Stimulated activated CD8-positive, alpha-beta memory T cell treated with anti-CD3 and anti-CD28 coated beads, Interleukin-4, amount 100 ng/mL, for 1 hour (primary cell): ENCODE results near the gene ARNT2.
A peak's percentile ranks its signal among the peaks of the same experiment; 100 is the strongest.

Source experiments
- DNase-seq, 2 donors: peaks; one replicate each; pipeline ENCODE4 v3.0.0-alpha.2; 2020; ENCODE audit warnings: low read depth in 2 of 2, low spot score in 1 of 2

ARNT2 gene

GRCh38 chr15:80441041-80441440 is 36.9 kb downstream of the ARNT2 start:
- DNase-seq, result no peak

DNA sequence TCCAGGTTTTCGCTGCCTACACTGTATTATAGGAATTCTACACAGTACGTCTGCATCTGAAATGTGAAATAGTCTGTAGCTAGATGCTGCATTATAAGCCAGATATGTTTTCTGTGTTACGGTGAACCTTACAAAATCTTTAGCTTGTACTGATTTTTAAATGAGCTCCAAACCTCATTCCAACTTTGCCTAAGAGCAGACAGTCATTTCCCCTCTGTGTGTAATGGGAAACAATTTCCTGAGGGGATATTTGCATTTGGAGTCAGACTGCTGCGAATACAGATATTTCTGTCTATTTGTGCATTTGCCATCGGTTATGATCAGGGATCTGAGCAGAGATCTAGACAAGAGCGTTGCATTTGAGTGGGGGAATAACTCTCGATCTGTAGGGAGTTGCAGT is 37.5 kb downstream of the ARNT2 start:
- no peak for DNase-seq

GRCh38 chr15:80442728-80443403 is 38.7 kb downstream of the ARNT2 start:
- DNase-seq, result no peak

- DNase-seq, result no peak
These were observed 40.6 kb downstream of the ARNT2 start for GRCh38 chr15:80444680-80445251.

DNA sequence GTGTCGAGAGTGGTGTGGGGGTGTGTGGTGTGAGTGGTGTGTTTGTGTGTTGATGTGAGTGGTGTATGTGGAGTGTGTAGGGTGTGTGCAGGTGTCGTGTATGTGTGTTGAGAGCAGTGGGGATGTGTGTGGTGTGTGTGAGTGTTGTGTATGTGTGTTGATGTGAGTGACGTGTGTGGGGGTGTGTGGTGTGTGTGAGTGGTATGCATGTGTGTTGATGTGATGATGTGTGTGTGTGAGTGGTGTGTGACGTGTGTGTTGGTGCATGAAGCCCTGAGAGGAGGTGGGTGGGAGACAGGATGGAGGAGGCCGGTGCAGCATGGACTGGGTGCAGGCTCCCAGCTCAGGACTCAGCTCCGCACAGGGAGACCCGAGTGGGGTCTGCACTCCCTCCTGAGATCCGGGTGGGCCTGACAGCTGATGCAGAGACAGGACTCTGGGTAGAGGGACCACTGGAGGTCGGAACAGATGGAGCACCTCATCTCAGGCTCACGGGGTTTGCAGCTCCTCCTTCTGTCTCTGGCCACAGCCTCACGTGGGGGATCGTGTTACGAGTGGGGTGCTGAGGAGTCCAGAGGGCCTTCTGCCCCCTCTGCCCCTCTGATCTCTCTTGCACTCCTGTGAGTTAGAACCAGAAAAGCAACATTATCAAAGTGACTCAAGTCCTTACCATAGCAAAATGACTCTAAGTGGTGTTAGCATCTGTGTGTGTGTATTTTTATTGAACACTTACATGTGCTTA is 41.3 kb downstream of the ARNT2 start:
- DNase-seq, result no peak

DNA sequence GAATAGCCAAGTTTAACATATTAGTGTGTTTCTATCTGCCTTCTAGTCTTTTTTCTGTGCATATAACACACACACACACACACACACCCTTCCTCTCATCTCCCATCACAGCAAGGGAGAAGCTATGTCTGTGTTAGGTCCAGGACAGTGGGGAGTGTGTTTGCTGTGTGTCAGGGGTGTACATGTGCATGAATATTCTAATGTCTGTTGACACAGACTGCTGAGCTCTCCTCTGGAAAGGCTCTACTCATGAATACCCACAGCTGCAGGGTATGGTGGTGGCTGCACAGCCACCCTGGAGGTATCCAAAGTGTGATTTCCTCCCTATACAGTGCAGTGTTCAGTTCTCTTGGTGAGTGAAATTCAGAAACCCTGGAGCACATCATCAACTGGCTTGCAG is 42.9 kb downstream of the ARNT2 start:
- DNase-seq, result no peak

DNA sequence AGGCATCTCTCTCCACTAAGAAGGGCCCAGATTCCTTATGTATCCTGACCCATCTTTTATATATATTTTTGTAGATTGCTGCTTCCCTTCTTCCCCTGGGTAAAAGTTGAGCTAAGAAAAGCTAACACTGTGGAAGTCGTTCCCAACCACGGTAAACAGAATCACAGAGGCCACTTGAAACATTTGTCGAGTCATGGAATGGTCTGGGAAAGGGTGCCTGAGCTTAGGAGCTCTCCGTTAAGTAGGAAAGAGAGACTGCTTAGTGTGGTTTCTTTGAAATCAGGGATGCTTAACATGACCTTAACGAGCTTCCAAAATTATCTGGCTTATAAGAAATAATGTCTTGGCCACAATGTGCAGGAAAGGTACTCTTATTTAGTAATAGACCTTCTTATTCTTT is 45.6 kb downstream of the ARNT2 start:
- DNase-seq, result no peak

DNA sequence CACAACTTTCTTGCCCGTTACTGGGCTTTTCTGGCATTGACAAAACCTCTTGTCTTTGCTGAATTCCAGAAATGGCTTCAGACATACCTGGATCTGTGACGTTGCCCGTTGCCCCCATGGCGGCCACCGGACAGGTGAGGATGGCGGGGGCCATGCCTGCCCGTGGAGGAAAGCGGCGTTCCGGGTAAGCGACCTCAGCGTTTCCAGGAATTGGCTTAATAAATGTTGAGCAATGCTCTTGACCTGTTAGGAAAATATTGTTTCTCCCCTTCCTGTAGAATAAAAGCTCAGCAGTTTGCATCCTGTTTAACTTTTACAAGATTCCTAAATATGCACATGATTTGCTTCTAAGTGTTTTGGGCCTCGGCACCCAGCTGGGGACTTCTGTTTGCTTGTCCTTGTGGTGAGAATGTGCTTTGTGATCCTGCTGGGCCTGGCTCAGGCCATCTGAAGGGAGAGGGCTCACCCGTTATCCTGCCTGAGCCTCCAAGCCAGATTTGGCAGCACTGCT is 46.7 kb downstream of the ARNT2 start:
- no peak for DNase-seq

DNA sequence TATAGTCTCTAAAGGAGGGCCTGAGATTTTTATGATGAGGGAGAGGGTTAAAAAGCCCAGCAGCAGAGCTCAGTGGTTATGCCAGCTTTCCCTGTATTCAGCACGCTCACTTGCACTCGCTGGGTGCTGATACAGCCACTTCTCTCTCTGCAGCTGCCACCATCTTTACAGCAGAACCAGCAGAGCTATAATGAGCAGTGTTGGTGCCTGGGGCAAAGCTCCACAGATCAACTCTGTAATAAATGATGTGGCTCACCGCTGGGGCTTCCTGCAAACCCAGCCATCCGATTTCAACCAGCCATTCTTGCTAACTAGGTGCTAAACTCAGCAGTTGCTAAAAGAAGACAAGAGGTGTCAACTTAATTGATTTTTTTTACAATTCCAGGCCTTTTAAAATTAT is 48.0 kb downstream of the ARNT2 start:
- no peak for DNase-seq

GRCh38 chr15:80455051-80455648 is 51.0 kb downstream of the ARNT2 start:
- DNase-seq, result no peak

- peak in 1 of 2 donors; percentile 26 for DNase-seq
These were observed 51.7 kb downstream of the ARNT2 start for GRCh38 chr15:80455668-80456442.

- DNase-seq, result no peak
These were observed 52.6 kb downstream of the ARNT2 start for GRCh38 chr15:80456517-80457492.

- no peak for DNase-seq
These were observed 53.7 kb downstream of the ARNT2 start for GRCh38 chr15:80457896-80458295.

DNA sequence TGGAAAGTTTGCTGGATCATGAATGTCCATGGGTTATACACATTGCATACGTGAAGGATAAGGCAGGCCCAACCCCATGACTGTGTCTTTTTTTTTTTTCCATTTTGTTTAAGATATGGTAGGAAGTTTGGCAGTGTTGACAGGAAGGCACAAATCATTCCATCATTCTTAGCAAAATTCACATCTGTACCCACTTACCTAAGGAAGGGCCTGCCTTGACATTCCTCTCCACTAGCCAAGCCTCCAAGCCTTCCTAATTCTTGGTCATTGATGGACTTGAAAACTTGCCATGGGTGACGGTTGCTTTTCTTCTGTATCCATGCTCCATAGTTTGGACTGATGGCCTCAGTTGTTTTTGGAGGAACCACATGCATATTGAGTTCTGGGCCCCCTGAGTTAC is 54.4 kb downstream of the ARNT2 start:
- DNase-seq, result no peak

GRCh38 chr15:80459380-80459779 is 55.2 kb downstream of the ARNT2 start:
- DNase-seq, result no peak

- no peak for DNase-seq
These were observed 55.6 kb downstream of the ARNT2 start for GRCh38 chr15:80459818-80460217.

GRCh38 chr15:80461356-80462095 is 57.3 kb downstream of the ARNT2 start:
- no peak for DNase-seq

DNA sequence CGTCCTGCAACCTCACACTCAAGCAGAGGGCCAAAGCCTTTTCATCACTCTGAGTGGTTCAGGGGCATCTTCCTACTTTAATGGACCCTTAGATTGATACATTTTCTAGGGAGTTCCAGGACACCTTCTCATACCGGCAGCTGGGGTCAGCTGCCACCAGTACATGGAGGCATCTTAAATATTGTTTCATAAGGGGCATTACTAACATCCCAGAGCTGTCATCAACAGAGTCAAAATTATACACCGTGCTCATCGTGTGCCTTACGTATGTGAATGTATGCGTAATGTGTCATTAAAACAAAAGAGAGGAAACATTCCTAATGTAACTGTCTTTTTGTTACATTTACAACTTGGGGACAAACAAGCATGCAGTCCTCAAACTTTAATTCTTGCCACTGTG is 57.9 kb downstream of the ARNT2 start:
- DNase-seq, result no peak

- no peak for DNase-seq
These were observed 58.8 kb downstream of the ARNT2 start for GRCh38 chr15:80462836-80463512.
